GM19240 (cell line): ENCODE data around the gene PTPN4.
"Not testable (repeated sequence)": the region's sequence is repeated elsewhere in the genome, so short reads cannot be mapped to it uniquely, and the experiment has no call there.

Experiments
- DNase-seq: peaks from one replicate; pipeline ENCODE4 v3.0.0; 2011; ENCODE audit warnings: low spot score; ENCODE audit not compliant: insufficient read length

The PTPN4 gene

DNA sequence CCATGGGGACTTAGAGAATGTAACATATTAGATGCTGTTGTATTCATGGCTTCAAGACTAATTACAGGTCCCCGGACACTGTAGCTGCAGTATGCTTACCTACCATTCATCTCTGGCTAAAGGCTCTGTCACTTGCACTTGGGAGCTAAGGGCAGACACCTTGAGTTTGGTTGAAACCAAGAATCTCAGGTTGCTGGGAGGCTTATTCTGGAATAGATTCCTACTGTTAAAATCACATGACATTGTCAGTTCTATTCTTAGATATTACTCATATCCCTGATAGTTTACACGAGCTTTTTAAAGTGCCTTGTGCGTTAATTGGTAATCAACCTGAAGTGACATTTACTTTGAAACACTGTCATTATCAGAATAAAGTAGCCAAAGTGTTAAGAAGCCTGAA lies 180.2 kb downstream of the PTPN4 start:
- no peak for DNase-seq

DNA sequence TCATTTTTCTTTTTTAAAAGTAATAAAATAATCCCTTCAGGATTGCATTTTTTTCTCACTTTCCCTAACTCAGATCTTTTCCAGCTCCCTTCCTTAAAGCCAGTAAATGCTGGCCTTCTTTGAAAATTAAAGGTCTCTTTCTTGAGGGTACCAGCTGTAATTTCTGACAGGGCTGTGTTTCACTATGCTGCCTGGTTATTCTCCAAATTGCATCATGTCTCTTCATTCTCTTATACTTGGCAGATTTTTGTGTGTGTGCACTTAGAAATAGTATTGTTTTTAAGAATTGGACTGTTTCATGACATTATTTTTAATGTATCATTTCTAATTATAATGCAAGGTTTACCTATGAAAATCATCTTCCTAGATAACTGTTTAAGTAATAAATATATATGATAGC lies 181.1 kb downstream of the PTPN4 start:
- DNase-seq, result no peak

GRCh38 chr2:119941388-119941787 lies 181.7 kb downstream of the PTPN4 start:
- no peak for DNase-seq

DNA sequence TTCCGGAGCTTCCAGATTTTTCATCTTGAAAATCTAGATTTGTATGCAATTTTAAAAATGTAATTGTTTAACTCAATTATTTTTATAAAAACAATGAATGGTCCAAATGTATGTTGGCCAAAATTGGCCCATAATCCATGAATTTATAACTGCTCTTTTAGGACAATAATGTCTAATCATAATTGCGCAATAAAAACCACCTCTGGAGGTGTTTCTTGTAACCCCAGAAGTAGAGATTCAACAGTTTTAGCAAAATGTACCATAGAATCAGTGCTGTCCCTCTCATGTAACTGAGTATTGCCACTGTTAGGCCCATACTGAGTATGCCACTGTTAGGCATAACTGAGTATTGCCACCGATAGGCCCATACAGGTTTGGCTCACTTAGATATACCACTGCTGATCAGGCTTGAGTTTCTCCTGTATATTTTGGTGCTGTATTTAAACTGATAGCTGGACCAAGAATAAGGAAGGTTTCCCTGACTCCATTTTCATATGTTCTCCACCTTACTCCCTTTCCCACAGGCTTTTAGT lies 182.3 kb downstream of the PTPN4 start:
- no peak for DNase-seq

- DNase-seq, result no peak
These were observed 183.3 kb downstream of the PTPN4 start for GRCh38 chr2:119943058-119943457.

GRCh38 chr2:119947535-119947934 lies 187.8 kb downstream of the PTPN4 start:
- no peak for DNase-seq

GRCh38 chr2:119950966-119951365 lies 191.2 kb downstream of the PTPN4 start:
- DNase-seq, result no peak

DNA sequence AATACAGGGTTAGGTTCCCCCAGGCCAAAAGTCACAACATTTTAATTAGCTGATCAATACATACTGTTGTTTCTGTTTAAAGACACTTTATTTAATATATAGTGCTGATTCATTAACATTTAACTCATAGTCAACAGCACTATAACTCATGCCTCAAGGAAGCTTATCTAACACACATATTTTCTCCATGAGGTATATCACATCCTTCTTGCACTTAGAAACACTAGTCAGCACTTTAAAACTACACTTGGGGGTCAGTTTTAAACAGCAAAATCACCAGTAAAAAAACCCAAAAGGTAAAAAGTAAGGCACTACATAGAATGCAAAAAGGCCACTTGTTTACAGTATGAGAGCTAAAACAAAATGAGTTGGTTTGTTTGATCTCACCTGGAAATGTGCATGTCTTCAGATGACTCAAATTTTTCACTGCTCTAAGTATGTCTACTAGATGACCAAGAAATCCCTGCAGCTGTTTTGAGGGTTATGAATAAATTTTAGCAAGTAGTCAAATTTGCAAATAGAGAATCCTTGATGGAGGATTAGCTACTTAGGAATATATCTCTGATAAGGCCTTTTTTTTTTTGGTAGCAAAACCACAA lies 199.0 kb downstream of the PTPN4 start:
- DNase-seq, result no peak

DNA sequence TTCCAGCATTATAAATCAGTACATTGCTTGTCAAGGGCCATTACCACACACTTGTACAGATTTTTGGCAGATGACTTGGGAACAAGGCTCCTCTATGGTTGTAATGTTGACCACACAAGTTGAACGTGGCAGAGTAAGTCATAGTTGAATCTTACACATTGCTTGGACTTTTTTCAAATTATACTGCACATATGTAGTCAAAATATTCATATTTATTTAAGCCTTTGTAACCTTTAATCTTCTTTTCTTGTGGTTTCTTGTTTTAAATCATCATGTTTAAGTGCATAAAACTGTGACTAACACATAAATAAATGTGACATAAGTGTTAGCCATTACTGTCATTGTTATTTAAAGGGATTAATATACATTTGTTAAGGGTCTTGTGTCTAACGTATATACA lies 201.1 kb downstream of the PTPN4 start:
- DNase-seq, result no peak

DNA sequence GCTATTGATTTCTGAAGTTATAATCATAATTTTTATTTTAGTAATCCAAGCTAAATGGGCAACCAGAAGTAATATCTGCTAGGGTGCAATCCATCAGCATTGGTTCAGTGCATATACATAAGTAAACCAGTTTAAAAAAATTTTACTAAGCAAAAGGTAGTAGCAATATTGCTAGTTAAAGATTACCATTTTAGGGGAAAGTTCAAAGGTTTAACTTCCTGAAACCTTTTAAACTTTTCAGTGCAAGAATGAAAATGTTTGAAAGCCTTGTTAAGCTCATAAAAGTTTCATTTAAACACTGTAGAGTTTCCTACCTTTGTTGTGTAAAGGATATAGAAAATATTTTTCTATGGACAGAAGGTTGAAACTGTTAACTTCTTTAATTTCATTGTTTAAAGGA lies 222.2 kb downstream of the PTPN4 start:
- DNase-seq, result no peak

- no peak for DNase-seq
These were observed 222.8 kb downstream of the PTPN4 start for GRCh38 chr2:119982506-119982905.

GRCh38 chr2:119983108-119983507 lies 223.4 kb downstream of the PTPN4 start:
- DNase-seq, result no peak

DNA sequence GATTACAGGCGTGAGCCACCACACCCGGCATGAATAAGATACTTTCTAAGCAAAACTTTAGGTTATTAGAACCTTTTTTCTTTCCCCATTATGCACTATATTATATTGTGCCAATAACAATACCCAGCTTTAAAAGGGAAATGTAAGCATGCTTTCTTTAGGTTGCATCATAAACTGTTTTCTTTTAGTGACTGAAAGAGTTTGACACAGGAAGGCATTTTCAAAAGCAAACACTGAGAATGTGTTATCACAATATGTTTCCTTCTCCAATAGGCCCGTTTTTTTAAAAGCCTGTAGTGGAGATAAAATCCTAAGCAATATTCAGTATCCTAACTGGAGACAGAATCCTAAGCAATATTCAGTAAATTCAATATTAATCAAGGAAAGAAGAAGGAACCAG lies 236.4 kb downstream of the PTPN4 start:
- no peak for DNase-seq

GRCh38 chr2:119996896-119997891 lies 237.5 kb downstream of the PTPN4 start:
- not testable (repeated sequence) for DNase-seq

DNA sequence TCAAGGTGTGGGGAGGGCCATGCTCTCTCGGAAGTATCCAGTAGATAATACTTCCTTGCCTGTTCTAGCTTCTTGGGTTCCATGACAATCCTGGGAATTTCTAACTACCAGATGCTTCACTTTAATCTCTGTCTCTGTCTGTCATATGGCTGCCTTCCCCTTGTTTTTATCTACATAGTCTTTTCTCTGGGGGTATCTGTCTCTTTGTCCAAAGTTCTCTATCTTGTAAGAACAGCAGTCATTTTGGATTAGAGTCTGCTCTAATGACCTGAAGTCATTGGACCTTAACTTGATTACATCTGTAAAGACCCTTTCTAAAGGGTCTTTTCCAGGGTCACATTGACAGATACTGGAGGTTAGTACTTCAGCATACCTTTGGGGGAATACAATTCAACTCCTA lies 241.7 kb downstream of the PTPN4 start:
- no peak for DNase-seq

GRCh38 chr2:120004254-120004653 lies 244.5 kb downstream of the PTPN4 start:
- no peak for DNase-seq

- DNase-seq, result no peak
These were observed 246.3 kb downstream of the PTPN4 start for GRCh38 chr2:120005834-120006521.

DNA sequence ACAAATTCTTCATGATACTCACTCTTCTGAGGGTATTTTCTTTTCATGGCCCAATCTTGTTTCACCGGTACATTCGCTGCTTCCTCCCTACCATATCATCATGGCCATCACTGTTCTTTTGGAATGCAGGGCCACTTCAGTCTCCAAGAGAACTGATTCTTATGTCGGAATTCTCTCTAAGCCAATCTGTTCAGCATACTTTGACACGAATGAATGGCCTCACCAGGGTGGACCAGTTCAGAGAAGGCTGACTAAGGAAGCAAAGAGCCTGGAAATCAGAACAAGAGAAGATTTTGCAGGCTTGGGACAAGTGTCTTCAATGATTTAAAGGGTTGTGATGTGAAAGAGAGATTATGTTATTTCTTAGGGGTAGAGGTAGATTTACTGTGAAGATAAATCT lies 248.1 kb downstream of the PTPN4 start:
- DNase-seq, result no peak

GRCh38 chr2:120012363-120012762 lies 252.6 kb downstream of the PTPN4 start:
- no peak for DNase-seq

DNA sequence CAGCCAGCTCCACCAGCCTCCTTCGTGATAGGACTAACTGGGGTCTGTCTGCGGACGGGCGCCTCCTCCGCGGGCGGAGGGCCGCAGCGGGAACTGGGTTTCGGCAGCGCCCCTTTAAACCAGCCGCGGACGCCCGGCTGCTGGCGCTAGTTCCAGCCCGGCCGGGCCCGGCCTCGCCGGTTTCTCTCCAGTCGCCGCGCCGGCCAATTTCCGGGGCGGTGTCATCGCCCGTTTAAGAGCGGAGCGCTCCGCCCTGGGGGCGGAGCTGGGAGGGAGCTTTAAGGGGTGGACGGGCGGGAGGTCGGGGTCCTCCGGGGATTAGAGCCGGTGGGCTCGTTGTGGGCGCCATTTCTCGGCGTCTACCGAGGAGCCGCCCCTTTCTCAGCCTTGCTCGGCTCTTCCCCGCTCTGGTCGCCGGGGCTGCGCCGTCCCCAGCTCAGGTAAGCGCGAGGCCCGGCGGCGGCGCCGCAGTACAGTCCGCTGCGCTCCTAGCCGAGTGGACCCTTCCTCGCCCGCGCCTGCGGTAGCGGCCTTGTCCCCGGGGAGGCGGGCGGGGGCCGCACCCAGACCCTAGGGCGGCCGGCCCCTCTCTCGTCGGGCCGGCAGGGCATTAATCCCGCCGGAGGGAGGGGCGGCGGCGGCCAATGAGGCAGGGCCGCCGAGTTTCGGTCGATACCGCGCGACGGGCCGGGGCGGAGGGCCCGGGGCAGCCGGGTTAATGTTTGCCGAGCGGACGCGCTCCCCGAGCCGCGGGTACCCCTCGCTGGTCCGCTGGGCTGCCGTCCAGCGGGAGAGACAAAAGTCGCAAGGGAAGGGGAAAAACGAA lies 253.3 kb downstream of the PTPN4 start, which contains the start of gene EPB41L5:
EPB41L5 (plus strand) TSS at position 307 of the 826 bp plus-strand sequence. CDS start 6,008 bp downstream, outside the sequence.
- peak; percentile 67 for DNase-seq
